HL-60 (cell line): ENCODE data around the gene LAMA4.

Experiments
- CTCF ChIP-seq: IDR thresholded peaks from one replicate; pipeline ENCODE4 v1.5.1; 2011; ENCODE audit warnings: low read length, control low read depth, inconsistent platforms; ENCODE audit not compliant: insufficient read depth
- POLR2AphosphoS5 ChIP-seq: IDR thresholded peaks from 2 replicates; pipeline ENCODE4 v1.6.1; 2012; ENCODE audit warnings: low read depth
- REST ChIP-seq: IDR thresholded peaks from 2 replicates; pipeline ENCODE4 v1.6.1; 2012; ENCODE audit warnings: low read depth; ENCODE audit not compliant: insufficient replicate concordance
- SPI1 ChIP-seq: IDR thresholded peaks from 2 replicates; pipeline ENCODE4 v1.6.1; 2012; ENCODE audit warnings: low read depth, mild to moderate bottlenecking, borderline replicate concordance

GRCh38 chr6:112237066-112237465 is 17.3 kb downstream of the LAMA4 start:
- TF ChIP-seq CTCF = no peak
- no peak for TF ChIP-seq SPI1
- TF ChIP-seq POLR2AphosphoS5 = no peak
- TF ChIP-seq REST = no peak
